H9 (cell line): Measurements from ENCODE around the gene CAMK2G. TPM values are rescaled to one million over a fixed set of nuclear protein-coding genes. Genes with fewer than 3 reads are reported as not detected.

Experiments
- DNase-seq: peaks from one replicate; pipeline ENCODE4 v3.0.0-alpha.2; 2017
- H2AFZ ChIP-seq: one replicate; pipeline ENCODE4 v1.6.1; 2013; ENCODE audit warnings: mild to moderate bottlenecking, low read length, control low read depth, moderate library complexity
- H2AK5ac ChIP-seq: 2 replicates; pipeline ENCODE4 v1.6.1; 2013; ENCODE audit warnings: low read length, control low read depth, mixed read lengths; ENCODE audit not compliant: insufficient read length
- H2BK120ac ChIP-seq: one replicate; pipeline ENCODE4 v1.6.1; 2013; ENCODE audit warnings: low read depth, mild to moderate bottlenecking, low read length, control low read depth, inconsistent platforms; ENCODE audit not compliant: poor library complexity, severe bottlenecking
- H2BK12ac ChIP-seq: 2 replicates; pipeline ENCODE4 v1.6.1; 2013; ENCODE audit warnings: low read length, control low read depth, mixed read lengths, low read depth; ENCODE audit not compliant: insufficient read length
- H2BK15ac ChIP-seq: 2 replicates; pipeline ENCODE4 v1.6.1; 2013; ENCODE audit warnings: low read depth, low read length, control low read depth
- H2BK20ac ChIP-seq: one replicate; pipeline ENCODE4 v1.6.1; 2013; ENCODE audit warnings: low read depth, mild to moderate bottlenecking, low read length, control low read depth, inconsistent platforms; ENCODE audit not compliant: poor library complexity, severe bottlenecking
- H2BK5ac ChIP-seq: 2 replicates; pipeline ENCODE4 v1.6.1; 2013; ENCODE audit warnings: low read length, control low read depth, mixed read lengths; ENCODE audit not compliant: insufficient read length
- H3K14ac ChIP-seq: 2 replicates; pipeline ENCODE4 v1.6.1; 2013; ENCODE audit warnings: low read length, control low read depth; ENCODE audit not compliant: insufficient read depth
- H3K18ac ChIP-seq: 2 replicates; pipeline ENCODE4 v1.6.1; 2013; ENCODE audit warnings: low read depth, mild to moderate bottlenecking, mixed read lengths, low read length, control low read depth; ENCODE audit not compliant: insufficient read length
- H3K23ac ChIP-seq: 2 replicates; pipeline ENCODE4 v1.6.1; 2013; ENCODE audit warnings: low read length, control low read depth, mixed read lengths, low read depth; ENCODE audit not compliant: insufficient read length
- H3K23me2 ChIP-seq: 2 replicates; pipeline ENCODE4 v1.6.1; 2013; ENCODE audit warnings: low read depth, mild to moderate bottlenecking, mixed read lengths, low read length, control low read depth; ENCODE audit not compliant: insufficient read length, poor library complexity, severe bottlenecking
- H3K27ac ChIP-seq: 2 replicates; pipeline ENCODE4 v1.5.1; 2013; ENCODE audit warnings: low read length, control low read depth, mixed read lengths, low read depth; ENCODE audit not compliant: insufficient read length
- H3K27me3 ChIP-seq: 2 replicates; pipeline ENCODE4 v1.6.1; 2013; ENCODE audit warnings: low read length, control low read depth, inconsistent platforms; ENCODE audit not compliant: insufficient read depth
- H3K4ac ChIP-seq: 2 replicates; pipeline ENCODE4 v1.6.1; 2013; ENCODE audit warnings: low read depth, mild to moderate bottlenecking, control low read depth, inconsistent platforms, low read length, moderate library complexity
- H3K4me1 ChIP-seq: 2 replicates; pipeline ENCODE4 v1.6.1; 2013; ENCODE audit warnings: low read length, control low read depth, inconsistent platforms; ENCODE audit not compliant: insufficient read depth
- H3K4me2 ChIP-seq: 2 replicates; pipeline ENCODE4 v1.6.1; 2013; ENCODE audit warnings: low read length, control low read depth, mixed read lengths; ENCODE audit not compliant: insufficient read length, insufficient read depth
- H3K56ac ChIP-seq: 2 replicates; pipeline ENCODE4 v1.6.1; 2013; ENCODE audit warnings: low read depth, mild to moderate bottlenecking, mixed read lengths, low read length, control low read depth; ENCODE audit not compliant: insufficient read length
- H3K79me1 ChIP-seq: 2 replicates; pipeline ENCODE4 v1.6.1; 2013; ENCODE audit warnings: low read depth, mild to moderate bottlenecking, moderate library complexity, low read length, control low read depth, inconsistent platforms; ENCODE audit not compliant: insufficient read depth, poor library complexity, severe bottlenecking
- H3K79me2 ChIP-seq: 2 replicates; pipeline ENCODE4 v1.6.1; 2013; ENCODE audit warnings: low read length, control low read depth, inconsistent platforms; ENCODE audit not compliant: insufficient read depth
- H3K9ac ChIP-seq: 2 replicates; pipeline ENCODE4 v1.6.1; 2013; ENCODE audit warnings: low read length, control low read depth, mixed read lengths; ENCODE audit not compliant: insufficient read length; ENCODE audit errors: extremely low read depth
- H3K9me3 ChIP-seq: one replicate; pipeline ENCODE4 v1.6.1; 2013; ENCODE audit warnings: low read depth, low read length, inconsistent platforms; ENCODE audit not compliant: control insufficient read depth
- H3T11ph ChIP-seq: one replicate; pipeline ENCODE4 v1.6.1; 2013; ENCODE audit warnings: mild to moderate bottlenecking, low read length, control low read depth, inconsistent platforms
- H4K20me1 ChIP-seq: one replicate; pipeline ENCODE4 v1.6.1; 2013; ENCODE audit not compliant: control insufficient read depth, insufficient read length, insufficient read depth
- H4K5ac ChIP-seq: 2 replicates; pipeline ENCODE4 v1.6.1; 2013; ENCODE audit warnings: low read depth, mild to moderate bottlenecking, mixed read lengths, low read length, control low read depth; ENCODE audit not compliant: insufficient read length
- H4K8ac ChIP-seq: replicated peaks from 2 replicates; pipeline ENCODE4 v1.6.1; 2013; ENCODE audit warnings: low read length, control low read depth, mixed read lengths, low read depth; ENCODE audit not compliant: insufficient read length
- H4K91ac ChIP-seq: 2 replicates; pipeline ENCODE4 v1.6.1; 2013; ENCODE audit warnings: low read depth, mild to moderate bottlenecking, moderate library complexity, mixed read lengths, low read length, control low read depth; ENCODE audit not compliant: insufficient read length
- H3K27ac Mint-ChIP-seq, 3 experiments: 2 replicates in 2 of 3; 3 replicates in 1 of 3; pipeline ENCODE4 v1.8.0; 2020 to 2021; ENCODE audit warnings: mixed read lengths in 3 of 3, mild to moderate bottlenecking in 1 of 3, moderate library complexity in 1 of 3
- H3K27me3 Mint-ChIP-seq: 2 replicates; pipeline ENCODE4 v1.8.0; 2021; ENCODE audit warnings: low read depth, mild to moderate bottlenecking, moderate library complexity, mixed read lengths
- H3K36me3 Mint-ChIP-seq, 3 experiments: 2 replicates in 2 of 3; 3 replicates in 1 of 3; pipeline ENCODE4 v1.8.0; 2020 to 2021; ENCODE audit warnings: low read depth in 3 of 3, mixed read lengths in 3 of 3; ENCODE audit not compliant: insufficient read depth in 1 of 3
- H3K4me1 Mint-ChIP-seq, 2 experiments: 2 replicates each; pipeline ENCODE4 v1.8.0; 2020; ENCODE audit warnings: mixed read lengths in 2 of 2
- H3K4me3 Mint-ChIP-seq, 2 experiments: 2 replicates in 1 of 2; 3 replicates in 1 of 2; pipeline ENCODE4 v1.8.0; 2020 to 2021; ENCODE audit warnings: mild to moderate bottlenecking in 2 of 2, mixed read lengths in 2 of 2, moderate library complexity in 1 of 2
- H3K9me3 Mint-ChIP-seq, 2 experiments: 2 replicates in 1 of 2; 3 replicates in 1 of 2; pipeline ENCODE4 v1.8.0; 2020; ENCODE audit warnings: mild to moderate bottlenecking in 2 of 2, mixed read lengths in 2 of 2, moderate library complexity in 1 of 2
- WGBS: extraction: QIAGEN DNeasy Blood & Tissue Kit; methylation state at CpG from one replicate; pipeline ENCODE4 v1.1.7; 2013; ENCODE audit warnings: missing lambda C conversion rate, low lambda C conversion rate, mixed read lengths; ENCODE audit not compliant: insufficient read length; ENCODE audit errors: extremely low coverage; 5-methylcytosine and 5-hydroxymethylcytosine counted together
- total RNA-seq: library from RNA; stranded (reverse); gene quantifications from 2 replicates; pipeline ENCODE4 v1.2.1, GENCODE V29; 2021
- TF ChIP-seq, protein P1 (sequence below): fragments of 200-600 bp; sonication (generic); conservative IDR thresholded peaks from 3 replicates; pipeline ENCODE4 v1.8.0; 2021; ENCODE audit warnings: antibody characterized with exemption, mild to moderate bottlenecking

The CAMK2G gene
- total RNA-seq, 1 experiment from 2014 or later, result 31.8 TPM

DNA sequence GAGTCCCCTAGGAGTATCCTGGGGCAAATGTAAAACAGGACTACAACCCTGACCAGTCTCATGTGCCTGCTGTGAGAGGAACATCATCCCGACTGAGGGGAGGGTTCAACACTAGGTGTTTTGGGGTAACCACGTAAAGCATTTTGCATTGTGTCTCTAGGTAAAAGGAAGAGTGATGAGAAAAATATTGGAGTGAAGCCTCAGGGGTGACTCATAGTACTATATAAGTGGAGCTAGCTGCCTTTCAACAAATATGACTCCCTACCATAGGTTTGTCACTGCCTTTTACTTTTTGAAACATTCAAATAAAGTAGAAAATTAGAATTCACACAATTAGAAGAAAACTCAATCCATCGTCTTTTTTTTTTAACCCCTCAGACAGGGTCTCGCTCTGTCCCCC is 2.6 kb upstream of the CAMK2G start:
- Histone ChIP-seq H2AK5ac (no peak overlapping the region), H2BK20ac (no peak overlapping the region), H3K9ac (no peak overlapping the region), H3T11ph (no peak overlapping the region), H2BK5ac (no peak overlapping the region), H3K14ac (no peak overlapping the region), H3K56ac (no peak overlapping the region), H3K4me1 (peaks cover 2% of the 10 kb centered on the region; the same call in 1 of the 2 replicates), H4K91ac (no peak overlapping the region), H3K4ac (no peak overlapping the region), H4K5ac (no peak overlapping the region), H3K27ac (no peak overlapping the region), H3K79me1 (no peaks in the 10 kb centered on the region), H4K20me1 (no peaks in the 10 kb centered on the region), H3K23me2 (peaks cover 3% of the 10 kb centered on the region), H2BK120ac (no peak overlapping the region), H3K27me3 (no peaks in the 10 kb centered on the region), H3K9me3 (no peaks in the 10 kb centered on the region), H2AFZ (no peak overlapping the region), H2BK12ac (no peak overlapping the region), H3K23ac (no peak overlapping the region), H3K4me2 (no peak overlapping the region), H3K18ac (no peak overlapping the region), H3K79me2 (no peaks in the 10 kb centered on the region; the same call in 1 of the 2 replicates), H4K8ac (no peak overlapping the region), H2BK15ac (no peak overlapping the region)
- Mint-ChIP-seq H3K4me3 (no peak overlapping the region), H3K27ac (no peak overlapping the region), H3K36me3 (peaks cover 7 to 12% (median 7%) of the 10 kb centered on the region in 3 experiments; a peak in 6 of 7 replicates), H3K27me3 (peaks cover 13% of the 10 kb centered on the region), H3K9me3 (no peaks in the 10 kb centered on the region), H3K4me1 (peaks cover 26 to 29% of the 10 kb centered on the region in 2 experiments)
- no CpG with 5 or more reads among the region's 4 CpGs for WGBS
- DNase-seq, result no peak
- TF ChIP-seq, protein P1, sequence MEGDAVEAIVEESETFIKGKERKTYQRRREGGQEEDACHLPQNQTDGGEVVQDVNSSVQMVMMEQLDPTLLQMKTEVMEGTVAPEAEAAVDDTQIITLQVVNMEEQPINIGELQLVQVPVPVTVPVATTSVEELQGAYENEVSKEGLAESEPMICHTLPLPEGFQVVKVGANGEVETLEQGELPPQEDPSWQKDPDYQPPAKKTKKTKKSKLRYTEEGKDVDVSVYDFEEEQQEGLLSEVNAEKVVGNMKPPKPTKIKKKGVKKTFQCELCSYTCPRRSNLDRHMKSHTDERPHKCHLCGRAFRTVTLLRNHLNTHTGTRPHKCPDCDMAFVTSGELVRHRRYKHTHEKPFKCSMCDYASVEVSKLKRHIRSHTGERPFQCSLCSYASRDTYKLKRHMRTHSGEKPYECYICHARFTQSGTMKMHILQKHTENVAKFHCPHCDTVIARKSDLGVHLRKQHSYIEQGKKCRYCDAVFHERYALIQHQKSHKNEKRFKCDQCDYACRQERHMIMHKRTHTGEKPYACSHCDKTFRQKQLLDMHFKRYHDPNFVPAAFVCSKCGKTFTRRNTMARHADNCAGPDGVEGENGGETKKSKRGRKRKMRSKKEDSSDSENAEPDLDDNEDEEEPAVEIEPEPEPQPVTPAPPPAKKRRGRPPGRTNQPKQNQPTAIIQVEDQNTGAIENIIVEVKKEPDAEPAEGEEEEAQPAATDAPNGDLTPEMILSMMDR, result no peak
